ENCODE results near the gene PCMTD2. TPM values are rescaled to one million over a fixed set of nuclear protein-coding genes. Genes with fewer than 3 reads are reported as not detected.
A peak's percentile ranks its signal among the peaks of the same experiment; 100 is the strongest.

Gene PCMTD2
- total and polyA plus RNA-seq, 5 experiments from 2014 or later = 63.1 to 231 (median 80.2) TPM

- Mint-ChIP-seq H3K9me3 (no peaks in the 10 kb centered on the region), H3K36me3 (no peaks in the 10 kb centered on the region), H3K4me1 (peaks cover 10 to 20% (median 13%) of the 10 kb centered on the region in 4 donors), H3K27me3 (no peaks in the 10 kb centered on the region), H3K27ac (no peak overlapping the region), H3K4me3 (no peak overlapping the region)
- POLR2A ChIA-PET = no interaction called here
- ATAC-seq (no peak), DNase-seq (no peak)
These were observed 37.9 kb upstream of the PCMTD2 start for GRCh38 chr20:64217539-64218221.

GRCh38 chr20:64219202-64219601 lies 36.3 kb upstream of the PCMTD2 start:
- no peak for ATAC-seq
- POLR2A ChIA-PET = no interaction called here
- H3K4me3 Mint-ChIP-seq = no peak overlapping the region
- H3K27me3 Mint-ChIP-seq = peaks cover 0 to 6% (median 0%) of the 10 kb centered on the region in 5 donors
- H3K9me3 Mint-ChIP-seq = no peaks in the 10 kb centered on the region
- H3K36me3 Mint-ChIP-seq = no peaks in the 10 kb centered on the region
- peaks cover 10 to 26% (median 13%) of the 10 kb centered on the region in 4 donors for H3K4me1 Mint-ChIP-seq
- no peak for DNase-seq
- peak overlapping the region in 1 of 10 donors; percentile 18 for H3K27ac Mint-ChIP-seq

- Mint-ChIP-seq H3K27ac (no peak overlapping the region), H3K36me3 (no peaks in the 10 kb centered on the region), H3K4me1 (peaks cover 6 to 27% (median 8%) of the 10 kb centered on the region in 4 donors), H3K27me3 (peaks cover 0 to 6% (median 0%) of the 10 kb centered on the region in 5 donors), H3K4me3 (no peak overlapping the region), H3K9me3 (no peaks in the 10 kb centered on the region)
- ATAC-seq (no peak), DNase-seq (no peak)
- POLR2A ChIA-PET = no interaction called here
These were observed 35.8 kb upstream of the PCMTD2 start for GRCh38 chr20:64219730-64220129.

GRCh38 chr20:64220420-64220819 lies 35.1 kb upstream of the PCMTD2 start:
- ATAC-seq = no peak
- no peak for DNase-seq
- POLR2A ChIA-PET = no interaction called here
- Mint-ChIP-seq H3K4me3 (no peak overlapping the region), H3K9me3 (no peaks in the 10 kb centered on the region), H3K27ac (no peak overlapping the region), H3K4me1 (peaks cover 0 to 23% (median 5%) of the 10 kb centered on the region in 4 donors), H3K36me3 (no peaks in the 10 kb centered on the region), H3K27me3 (peaks cover 0 to 6% (median 0%) of the 10 kb centered on the region in 5 donors)

GRCh38 chr20:64220891-64221527 lies 34.5 kb upstream of the PCMTD2 start:
- Mint-ChIP-seq H3K27ac (peak overlapping the region in 1 of 10 donors; percentile 28), H3K36me3 (no peaks in the 10 kb centered on the region), H3K9me3 (no peaks in the 10 kb centered on the region), H3K27me3 (peaks cover 0 to 6% (median 0%) of the 10 kb centered on the region in 5 donors), H3K4me3 (no peak overlapping the region), H3K4me1 (peaks cover 0 to 22% (median 5%) of the 10 kb centered on the region in 4 donors)
- ATAC-seq (no peak), DNase-seq (no peak)
- POLR2A ChIA-PET = no interaction called here

GRCh38 chr20:64222291-64222735 lies 33.2 kb upstream of the PCMTD2 start:
- Mint-ChIP-seq H3K9me3 (no peaks in the 10 kb centered on the region), H3K4me1 (peaks cover 2 to 28% (median 8%) of the 10 kb centered on the region in 4 donors), H3K36me3 (no peaks in the 10 kb centered on the region), H3K4me3 (no peak overlapping the region), H3K27ac (peak overlapping the region in 1 of 10 donors; percentile 40), H3K27me3 (peaks cover 0 to 6% (median 0%) of the 10 kb centered on the region in 5 donors)
- POLR2A ChIA-PET = no interaction called here
- no peak for DNase-seq
- no peak for ATAC-seq

GRCh38 chr20:64222851-64223525 lies 32.6 kb upstream of the PCMTD2 start:
- peaks cover 4 to 33% (median 11%) of the 10 kb centered on the region in 4 donors for H3K4me1 Mint-ChIP-seq

GRCh38 chr20:64223526-64224067 lies 32.0 kb upstream of the PCMTD2 start:
- peaks cover 0 to 6% (median 0%) of the 10 kb centered on the region in 5 donors for H3K27me3 Mint-ChIP-seq
- no peaks in the 10 kb centered on the region for H3K9me3 Mint-ChIP-seq
- H3K4me1 Mint-ChIP-seq = peaks cover 8 to 38% (median 16%) of the 10 kb centered on the region in 4 donors
- no peak for DNase-seq
- H3K36me3 Mint-ChIP-seq = no peaks in the 10 kb centered on the region
- peak overlapping the region in 1 of 10 donors; percentile 40 for H3K27ac Mint-ChIP-seq
- no peak for ATAC-seq
- H3K4me3 Mint-ChIP-seq = no peak overlapping the region
- POLR2A ChIA-PET = no interaction called here

More at GRCh38 chr20:64222851-64223525, 32.6 kb upstream of the PCMTD2 start:
- Mint-ChIP-seq H3K27me3 (peaks cover 0 to 6% (median 0%) of the 10 kb centered on the region in 5 donors), H3K4me3 (no peak overlapping the region), H3K9me3 (no peaks in the 10 kb centered on the region), H3K27ac (peak overlapping the region in 2 of 10 donors; percentile 40 to 47), H3K36me3 (no peaks in the 10 kb centered on the region)
- POLR2A ChIA-PET = no interaction called here
- ATAC-seq = no peak
- DNase-seq = no peak

- no peak for DNase-seq
- Mint-ChIP-seq H3K36me3 (no peaks in the 10 kb centered on the region), H3K4me3 (no peak overlapping the region), H3K9me3 (no peaks in the 10 kb centered on the region), H3K27me3 (peaks cover 0 to 6% (median 0%) of the 10 kb centered on the region in 5 donors), H3K27ac (peak overlapping the region in 2 of 10 donors; percentile 45 to 57), H3K4me1 (peaks cover 8 to 36% (median 13%) of the 10 kb centered on the region in 4 donors)
- no peak for ATAC-seq
- POLR2A ChIA-PET = interaction anchor here (1.0 kb wide), 1 partner anchor 34 kb away, joined by 3 read pairs; no protein-coding TSS in a partner anchor
These were observed 31.0 kb upstream of the PCMTD2 start for GRCh38 chr20:64224351-64225170.

GRCh38 chr20:64225171-64225595 lies 30.4 kb upstream of the PCMTD2 start:
- DNase-seq = no peak
- peak overlapping the region in 1 of 10 donors; percentile 30 for H3K4me3 Mint-ChIP-seq
- H3K27me3 Mint-ChIP-seq = peaks cover 0 to 6% (median 0%) of the 10 kb centered on the region in 5 donors
- POLR2A ChIA-PET = no interaction called here
- ATAC-seq = no peak
- peaks cover 8 to 40% (median 13%) of the 10 kb centered on the region in 4 donors for H3K4me1 Mint-ChIP-seq
- peak overlapping the region in 1 of 10 donors; percentile 18 for H3K27ac Mint-ChIP-seq
- no peaks in the 10 kb centered on the region for H3K36me3 Mint-ChIP-seq
- H3K9me3 Mint-ChIP-seq = no peaks in the 10 kb centered on the region

GRCh38 chr20:64225828-64226598 lies 29.5 kb upstream of the PCMTD2 start:
- peak overlapping the region in 1 of 10 donors; percentile 12 for H3K4me3 Mint-ChIP-seq
- H3K9me3 Mint-ChIP-seq = no peaks in the 10 kb centered on the region
- H3K27me3 Mint-ChIP-seq = peaks cover 0 to 6% (median 0%) of the 10 kb centered on the region in 5 donors
- peak overlapping the region in 1 of 10 donors; percentile 48 for H3K27ac Mint-ChIP-seq
- POLR2A ChIA-PET = no interaction called here
- DNase-seq (no peak), ATAC-seq (no peak)
- H3K36me3 Mint-ChIP-seq = no peaks in the 10 kb centered on the region
- H3K4me1 Mint-ChIP-seq = peaks cover 8 to 40% (median 13%) of the 10 kb centered on the region in 4 donors

Measured in naive thymus-derived CD8-positive, alpha-beta T cell (primary cell).